Daoy (cell line): Measurements from ENCODE around the gene TAB2. TPM values are rescaled to one million over a fixed set of nuclear protein-coding genes. Genes with fewer than 3 reads are reported as not detected.
"Not testable (repeated sequence)": the region's sequence is repeated elsewhere in the genome, so short reads cannot be mapped to it uniquely, and the experiment has no call there.

ENCODE experiments used
- DNase-seq: peaks from one replicate; pipeline ENCODE4 v3.0.0-alpha.2; 2015; ENCODE audit warnings: low read depth
- total RNA-seq: library from RNA; depleted of rRNA; stranded (reverse); fragments of >200 nt; shearing (Covaris generic); gene quantifications from 2 replicates; pipeline ENCODE4 v1.2.3, GENCODE V29; 2014; rRNA removed

Gene TAB2
- total RNA-seq, 1 experiment from 2014 or later: 31.5 TPM

- DNase-seq: peak; percentile 36
Measured at GRCh38 chr6:149459761-149460160, 142.2 kb downstream of the TAB2 start.

- DNase-seq: not testable (repeated sequence)
Measured at GRCh38 chr6:149460249-149460648, 142.7 kb downstream of the TAB2 start.

Other genes starting within 250 kb of the TAB2 start
- 0.11 TPM in 1 of 2 replicates, not detected in the other for gene SUMO4, start 82.5 kb downstream of the TAB2 start, total RNA-seq
- gene ZC3H12D, start 167.3 kb downstream of the TAB2 start, total RNA-seq: 0.17 and 0.30 TPM in 2 replicates
- 53.7 and 58.4 TPM in 2 replicates for gene PPIL4, start 228.3 kb downstream of the TAB2 start, total RNA-seq
- 42.1 and 52.4 TPM in 2 replicates for gene GINM1, start 248.7 kb downstream of the TAB2 start, total RNA-seq